ENCODE measurements around the gene PYGB.
"Not testable (repeated sequence)": the region's sequence is repeated elsewhere in the genome, so short reads cannot be mapped to it uniquely, and the experiment has no call there.

Gene PYGB

GRCh38 chr20:25237610-25238318, 10.1 kb upstream of the PYGB start:
- H3K4me2 ChIP-seq, result no peak overlapping the region
- H3K27ac ChIP-seq, result no peak overlapping the region

GRCh38 chr20:25238319-25239037, 9.4 kb upstream of the PYGB start:
- H3K27me3 ChIP-seq, result peaks cover 4% of the 10 kb centered on the region; the same call in 1 of the 2 replicates
- peaks cover 44% of the 10 kb centered on the region for H3K4me1 ChIP-seq
- no peaks in the 10 kb centered on the region for H3K9me3 ChIP-seq
- no peak overlapping the region for H3K4me3 ChIP-seq
- H3K9ac ChIP-seq, result no peak overlapping the region
- H3K4me2 ChIP-seq, result no peak overlapping the region; the same call in 1 of the 2 replicates
- no peak for TF ChIP-seq Cebpa-rat (IDR thresholded peaks at IDR 0.05)
- no peak overlapping the region for H3K27ac ChIP-seq
- H4K20me1 ChIP-seq, result no peaks in the 10 kb centered on the region
- H3K36me3 ChIP-seq, result no peaks in the 10 kb centered on the region

More at GRCh38 chr20:25237610-25238318, 10.1 kb upstream of the PYGB start:
- H3K4me1 ChIP-seq, result peaks cover 41% of the 10 kb centered on the region
- TF ChIP-seq Cebpa-rat (IDR thresholded peaks at IDR 0.05), result no peak
- H3K9me3 ChIP-seq, result no peaks in the 10 kb centered on the region
- H3K9ac ChIP-seq, result no peak overlapping the region
- no peak overlapping the region for H3K4me3 ChIP-seq
- H3K36me3 ChIP-seq, result no peaks in the 10 kb centered on the region
- no peaks in the 10 kb centered on the region for H4K20me1 ChIP-seq
- H3K27me3 ChIP-seq, result peaks cover 4% of the 10 kb centered on the region; the same call in 1 of the 2 replicates

- H3K4me2 ChIP-seq, result peak overlapping the region; percentile 55
- no peaks in the 10 kb centered on the region for H3K9me3 ChIP-seq
- no peak overlapping the region for H3K9ac ChIP-seq
- H3K27me3 ChIP-seq, result peaks cover 4% of the 10 kb centered on the region; the same call in 1 of the 2 replicates
- H3K4me3 ChIP-seq, result no peak overlapping the region
- H3K36me3 ChIP-seq, result no peaks in the 10 kb centered on the region
- H4K20me1 ChIP-seq, result no peaks in the 10 kb centered on the region
- no peak for TF ChIP-seq Cebpa-rat (IDR thresholded peaks at IDR 0.05)
- peaks cover 44% of the 10 kb centered on the region for H3K4me1 ChIP-seq
- H3K27ac ChIP-seq, result no peak overlapping the region
These were observed 8.2 kb upstream of the PYGB start for GRCh38 chr20:25239387-25240370.

- not testable (repeated sequence) for H4K20me1 ChIP-seq
These were observed 6.8 kb upstream of the PYGB start for GRCh38 chr20:25240851-25241658.

GRCh38 chr20:25241659-25241955, 6.3 kb upstream of the PYGB start:
- H3K9ac ChIP-seq, H3K36me3 ChIP-seq: not testable (repeated sequence)

More at GRCh38 chr20:25240851-25241658, 6.8 kb upstream of the PYGB start:
- not testable (repeated sequence) for H3K27me3 ChIP-seq, H3K9me3 ChIP-seq, H3K27ac ChIP-seq, H3K9ac ChIP-seq, H3K4me3 ChIP-seq, H3K36me3 ChIP-seq
- Histone ChIP-seq H3K4me1 (peaks cover 44% of the 10 kb centered on the region), H3K4me2 (peak overlapping the region; percentile 78; the same call in 1 of the 2 replicates)

GRCh38 chr20:25242231-25242630, 5.7 kb upstream of the PYGB start:
- Histone ChIP-seq H3K9ac (no peak overlapping the region), H3K4me3 (no peak overlapping the region), H3K36me3 (no peaks in the 10 kb centered on the region), H3K9me3 (no peaks in the 10 kb centered on the region), H3K27me3 (peaks cover 7% of the 10 kb centered on the region; the same call in 1 of the 2 replicates), H3K4me2 (peak overlapping the region; percentile 78), H3K4me1 (peaks cover 56% of the 10 kb centered on the region), H4K20me1 (no peaks in the 10 kb centered on the region), H3K27ac (no peak overlapping the region)
- TF ChIP-seq Cebpa-rat (IDR thresholded peaks at IDR 0.05), result no peak

More at GRCh38 chr20:25241659-25241955, 6.3 kb upstream of the PYGB start:
- not testable (repeated sequence) for H3K27ac ChIP-seq, H3K27me3 ChIP-seq, H3K9me3 ChIP-seq, H4K20me1 ChIP-seq, H3K4me3 ChIP-seq
- H3K4me1 ChIP-seq, result peaks cover 50% of the 10 kb centered on the region
- peak overlapping the region; percentile 78 for H3K4me2 ChIP-seq

- H3K4me1 ChIP-seq, result peaks cover 50% of the 10 kb centered on the region
- no peak overlapping the region for H3K9ac ChIP-seq
- H4K20me1 ChIP-seq, result no peaks in the 10 kb centered on the region
- H3K4me3 ChIP-seq, result no peak overlapping the region
- no peaks in the 10 kb centered on the region for H3K9me3 ChIP-seq
- H3K27ac ChIP-seq, result no peak overlapping the region
- no peak overlapping the region for H3K4me2 ChIP-seq
- TF ChIP-seq Cebpa-rat (IDR thresholded peaks at IDR 0.05), result no peak
- H3K27me3 ChIP-seq, result peaks cover 10% of the 10 kb centered on the region; the same call in 1 of the 2 replicates
- H3K36me3 ChIP-seq, result no peaks in the 10 kb centered on the region
These were observed 4.4 kb upstream of the PYGB start for GRCh38 chr20:25243416-25243979.

GRCh38 chr20:25244976-25245375, 2.9 kb upstream of the PYGB start:
- Histone ChIP-seq H3K27me3 (peaks cover 10% of the 10 kb centered on the region; the same call in 1 of the 2 replicates), H3K9ac (no peak overlapping the region), H3K4me3 (no peak overlapping the region), H3K4me1 (peaks cover 49% of the 10 kb centered on the region), H3K27ac (no peak overlapping the region), H3K4me2 (no peak overlapping the region), H3K9me3 (no peaks in the 10 kb centered on the region), H3K36me3 (0 out of 2 replicates have a peak, but pooled peaks cover under 1% of the 10 kb centered on the region), H4K20me1 (peaks cover 13% of the 10 kb centered on the region; the same call in 1 of the 2 replicates)
- no peak for TF ChIP-seq Cebpa-rat (IDR thresholded peaks at IDR 0.05)

All from BLaER1 (cell line).